Vagina (tissue), 2 donors: ENCODE results near the gene YAE1. TPM values are rescaled to one million over a fixed set of nuclear protein-coding genes. Genes with fewer than 3 reads are reported as not detected.

Experiments
- DNase-seq, 2 donors: peaks; one replicate each; pipeline ENCODE4 v3.0.0-alpha.2; 2017; ENCODE audit errors: extremely low spot score in 2 of 2
- H3K27ac ChIP-seq: fragments of 200-600 bp; sonication (generic); one replicate; pipeline ENCODE4 v1.5.1; 2019
- H3K27me3 ChIP-seq: fragments of 200-600 bp; sonication (generic); one replicate; pipeline ENCODE4 v1.5.1; 2019
- H3K36me3 ChIP-seq, 2 donors: fragments of 200-600 bp; sonication (generic); one replicate each; pipeline ENCODE4 v1.5.1; 2017 to 2019
- H3K4me1 ChIP-seq: fragments of 200-600 bp; sonication (generic); one replicate; pipeline ENCODE4 v1.5.1; 2019
- H3K4me3 ChIP-seq, 2 donors: fragments of 200-600 bp; sonication (generic); 1 replicate in 1 of 2; 2 replicates in 1 of 2; pipeline ENCODE4 v1.5.1; 2016 to 2019
- H3K9me3 ChIP-seq: fragments of 200-600 bp; sonication (generic); one replicate; pipeline ENCODE4 v1.5.1; 2019
- POLR2A ChIP-seq, 2 donors: fragments of 450-650 bp; IDR thresholded peaks; one replicate each; pipeline ENCODE4 v1.6.1; 2017; ENCODE audit warnings: antibody characterized with exemption in 2 of 2, mild to moderate bottlenecking in 2 of 2, moderate library complexity in 2 of 2
- POLR2AphosphoS5 ChIP-seq, 2 donors: sonication (generic); formaldehyde crosslinking; IDR thresholded peaks; one replicate each; pipeline ENCODE4 v1.9.0; 2017; ENCODE audit warnings: antibody characterized with exemption in 2 of 2, mild to moderate bottlenecking in 2 of 2, low read depth in 1 of 2; ENCODE audit not compliant: insufficient read depth in 1 of 2
- intact Hi-C: fragments of 100-400 bp; cut with DNase I; formaldehyde crosslinking; loops from one replicate; pipeline ENCODE4 v1.15.1; 2023
- total RNA-seq: library from RNA; depleted of rRNA; stranded (reverse); fragments of >200 nt; gene quantifications from one replicate; pipeline ENCODE4 v1.2.3, GENCODE V29; 2016
- TF ChIP-seq, protein P1 (sequence below), 3 experiments: fragments of 450-650 bp in 2 of 3; fragments of 200-600 bp in 1 of 3; sonication (generic) in 1 of 3; IDR thresholded peaks; one replicate each; pipeline ENCODE4 v1.5.1; 2017 to 2019; ENCODE audit warnings: antibody characterized with exemption in 3 of 3, mild to moderate bottlenecking in 2 of 3, moderate library complexity in 2 of 3

YAE1 gene
- total RNA-seq, 1 donor from 2014 or later, result 5.6 TPM

DNA sequence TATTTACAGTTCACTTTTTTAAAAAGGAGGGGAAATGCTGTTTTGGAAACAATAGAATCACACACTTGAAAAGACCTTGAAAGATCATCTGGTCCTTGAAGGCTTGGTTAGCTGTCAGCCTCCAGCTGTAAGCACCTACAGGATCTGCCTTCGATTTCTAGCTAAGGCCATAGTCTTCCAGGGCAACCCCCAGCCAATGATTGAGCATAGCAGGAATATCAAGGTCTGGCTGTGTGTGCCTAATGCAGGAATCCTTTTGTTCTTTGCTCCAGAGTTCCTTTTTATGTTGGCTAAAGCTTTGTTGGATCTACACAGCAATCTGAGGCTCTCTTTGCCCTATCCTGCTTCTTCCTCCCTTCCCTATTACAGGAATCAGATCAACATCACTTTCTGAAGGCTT lies 5.2 kb upstream of the YAE1 start:
- H3K27me3 ChIP-seq, result no peaks in the 10 kb centered on the region
- H3K27ac ChIP-seq, result no peak overlapping the region
- no peaks in the 10 kb centered on the region for H3K9me3 ChIP-seq
- no peak overlapping the region for H3K4me3 ChIP-seq
- intact Hi-C loops, result no loop called here
- H3K36me3 ChIP-seq, result no peaks in the 10 kb centered on the region
- H3K4me1 ChIP-seq, result no peaks in the 10 kb centered on the region
- DNase-seq, result no peak
- no peak for TF ChIP-seq POLR2A (IDR thresholded peaks at IDR 0.05)
- no peak for TF ChIP-seq POLR2AphosphoS5 (IDR thresholded peaks at IDR 0.05; ENCODE audit: insufficient read depth in 1 of 2, low read depth in 1 of 2)
- TF ChIP-seq, protein P1, sequence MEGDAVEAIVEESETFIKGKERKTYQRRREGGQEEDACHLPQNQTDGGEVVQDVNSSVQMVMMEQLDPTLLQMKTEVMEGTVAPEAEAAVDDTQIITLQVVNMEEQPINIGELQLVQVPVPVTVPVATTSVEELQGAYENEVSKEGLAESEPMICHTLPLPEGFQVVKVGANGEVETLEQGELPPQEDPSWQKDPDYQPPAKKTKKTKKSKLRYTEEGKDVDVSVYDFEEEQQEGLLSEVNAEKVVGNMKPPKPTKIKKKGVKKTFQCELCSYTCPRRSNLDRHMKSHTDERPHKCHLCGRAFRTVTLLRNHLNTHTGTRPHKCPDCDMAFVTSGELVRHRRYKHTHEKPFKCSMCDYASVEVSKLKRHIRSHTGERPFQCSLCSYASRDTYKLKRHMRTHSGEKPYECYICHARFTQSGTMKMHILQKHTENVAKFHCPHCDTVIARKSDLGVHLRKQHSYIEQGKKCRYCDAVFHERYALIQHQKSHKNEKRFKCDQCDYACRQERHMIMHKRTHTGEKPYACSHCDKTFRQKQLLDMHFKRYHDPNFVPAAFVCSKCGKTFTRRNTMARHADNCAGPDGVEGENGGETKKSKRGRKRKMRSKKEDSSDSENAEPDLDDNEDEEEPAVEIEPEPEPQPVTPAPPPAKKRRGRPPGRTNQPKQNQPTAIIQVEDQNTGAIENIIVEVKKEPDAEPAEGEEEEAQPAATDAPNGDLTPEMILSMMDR (IDR thresholded peaks at IDR 0.05), result no peak

DNA sequence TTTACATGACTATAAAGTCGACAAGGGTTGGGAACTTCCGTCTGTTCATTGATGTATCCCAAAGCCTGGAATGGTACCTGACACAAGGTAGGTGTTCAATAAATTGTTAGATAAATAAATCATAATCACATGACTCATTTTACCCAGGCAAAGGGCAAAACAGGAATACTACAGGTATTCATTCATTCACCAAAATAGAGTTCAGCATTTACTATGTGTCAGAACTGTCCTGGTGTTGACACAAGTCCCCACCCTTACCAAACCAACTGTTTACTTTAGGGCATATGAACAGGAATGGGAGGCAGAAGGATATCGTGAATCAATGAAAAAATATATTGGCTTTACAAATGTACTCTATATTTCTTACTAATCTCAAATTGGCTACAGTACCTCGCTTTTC lies 666 bp upstream of the YAE1 start:
- Histone ChIP-seq H3K4me3 (peak overlapping the region; percentile 87 to 92), H3K27ac (peak overlapping the region; percentile 82), H3K27me3 (no peaks in the 10 kb centered on the region), H3K36me3 (no peaks in the 10 kb centered on the region), H3K4me1 (peaks cover 15% of the 10 kb centered on the region), H3K9me3 (no peaks in the 10 kb centered on the region)
- intact Hi-C loops, result no loop called here
- no peak for DNase-seq
- TF ChIP-seq POLR2A (IDR thresholded peaks at IDR 0.05) (no peak), POLR2AphosphoS5 (IDR thresholded peaks at IDR 0.05; ENCODE audit: insufficient read depth in 1 of 2, low read depth in 1 of 2) (no peak)
- TF ChIP-seq, protein P1 (IDR thresholded peaks at IDR 0.05), result no peak

DNA sequence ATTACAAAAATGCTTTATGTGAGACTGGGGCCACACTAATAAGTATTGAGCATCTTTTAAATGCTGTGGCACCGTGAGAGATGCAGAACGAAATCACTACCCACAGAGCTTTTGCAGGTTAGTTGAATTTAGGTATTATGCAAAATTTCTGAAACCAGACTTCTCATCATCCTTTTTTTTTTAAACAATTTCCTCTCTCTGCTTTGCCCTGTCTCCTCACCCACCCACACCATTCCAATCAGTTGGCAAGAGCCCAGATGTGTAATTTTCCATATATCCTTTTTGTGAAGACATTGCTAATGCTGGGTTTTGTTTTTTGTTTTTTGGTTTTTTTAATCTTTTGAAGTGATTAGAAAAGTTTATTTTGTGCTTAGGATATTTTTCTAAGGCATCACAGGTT lies 1.1 kb downstream of the YAE1 start:
- no peaks in the 10 kb centered on the region for H3K27me3 ChIP-seq
- intact Hi-C loops, result no loop called here
- DNase-seq, result no peak
- TF ChIP-seq, protein P1 (IDR thresholded peaks at IDR 0.05), result no peak
- no peak for TF ChIP-seq POLR2AphosphoS5 (IDR thresholded peaks at IDR 0.05; ENCODE audit: insufficient read depth in 1 of 2, low read depth in 1 of 2)
- H3K9me3 ChIP-seq, result no peaks in the 10 kb centered on the region
- H3K4me3 ChIP-seq, result peak overlapping the region; percentile 87 to 92
- no peak overlapping the region for H3K27ac ChIP-seq
- H3K4me1 ChIP-seq, result peaks cover 15% of the 10 kb centered on the region
- peaks cover 0 to 2% of the 10 kb centered on the region in 2 donors for H3K36me3 ChIP-seq

DNA sequence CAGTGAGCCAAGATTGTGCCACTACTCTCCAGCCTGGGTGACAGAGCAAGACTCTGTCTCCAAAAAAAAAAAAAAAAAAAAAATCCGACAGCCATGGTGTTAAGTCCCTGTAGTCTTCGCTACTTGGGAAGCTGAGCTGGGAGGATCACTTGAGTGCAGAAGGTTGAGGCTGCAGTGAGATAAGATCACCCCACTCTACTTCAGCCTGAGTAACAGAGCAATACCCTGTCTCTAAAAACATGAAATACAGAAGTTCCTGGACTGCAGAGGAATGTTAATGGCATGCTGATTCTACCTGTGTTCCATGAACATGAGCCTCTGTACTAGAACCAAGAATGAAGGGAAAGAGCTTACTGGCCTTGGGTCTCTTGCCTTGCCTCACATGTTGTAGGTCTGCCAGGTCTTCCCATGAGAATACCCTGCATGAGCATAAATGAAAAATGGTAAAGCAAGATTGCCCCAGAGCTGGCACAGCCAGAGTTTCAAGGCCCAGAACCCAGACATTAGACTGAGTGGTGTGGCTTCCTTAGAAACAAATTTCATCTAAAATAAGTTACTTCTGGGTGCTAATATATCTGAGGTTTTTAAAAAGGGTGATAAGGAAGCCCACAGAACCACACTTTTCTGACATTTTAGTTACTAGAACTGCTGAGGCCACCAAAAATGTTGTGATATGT lies 8.6 kb downstream of the YAE1 start:
- Histone ChIP-seq H3K27ac (no peak overlapping the region), H3K36me3 (peaks cover 0 to 6% of the 10 kb centered on the region in 2 donors), H3K4me1 (no peaks in the 10 kb centered on the region), H3K9me3 (no peaks in the 10 kb centered on the region), H3K4me3 (no peak overlapping the region), H3K27me3 (no peaks in the 10 kb centered on the region)
- intact Hi-C loops, result no loop called here
- DNase-seq, result no peak
- TF ChIP-seq, protein P1 (IDR thresholded peaks at IDR 0.05), result no peak
- TF ChIP-seq POLR2AphosphoS5 (IDR thresholded peaks at IDR 0.05; ENCODE audit: insufficient read depth in 1 of 2, low read depth in 1 of 2) (no peak), POLR2A (IDR thresholded peaks at IDR 0.05) (no peak)

DNA sequence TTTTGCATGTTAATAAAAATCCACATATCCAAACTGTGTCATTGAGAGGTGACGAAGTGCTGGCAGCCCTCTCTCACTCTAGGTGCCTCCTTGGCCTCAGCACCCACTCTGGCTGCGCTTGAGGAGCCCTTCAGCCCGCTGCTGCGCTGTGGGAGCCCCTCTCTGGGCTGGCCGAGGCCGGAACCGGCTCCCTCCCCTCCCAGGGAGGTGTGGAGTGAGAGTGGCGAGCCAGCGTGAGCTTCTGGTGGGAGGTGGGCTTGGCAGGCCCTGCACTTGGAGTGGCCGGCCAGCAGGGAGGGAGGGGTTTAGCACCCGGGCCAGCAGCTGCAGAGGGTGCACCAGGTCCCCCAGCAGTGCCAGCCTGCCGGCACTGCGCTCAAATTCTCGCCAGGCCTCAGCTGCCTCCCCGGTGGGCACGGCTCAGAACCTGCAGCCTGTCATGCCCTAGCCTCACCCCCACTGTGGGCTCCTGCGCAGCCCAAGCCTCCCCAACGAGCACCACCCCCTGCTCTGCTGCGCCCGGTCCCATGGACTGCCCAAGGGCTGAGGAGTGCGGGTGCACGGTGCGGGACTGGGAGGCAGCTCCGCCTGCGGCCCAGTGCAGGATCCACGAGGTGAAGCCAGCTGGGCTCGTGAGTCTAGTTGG lies 11.1 kb downstream of the YAE1 start:
- H3K4me1 ChIP-seq, result no peaks in the 10 kb centered on the region
- no peak for TF ChIP-seq POLR2A (IDR thresholded peaks at IDR 0.05)
- TF ChIP-seq, protein P1 (IDR thresholded peaks at IDR 0.05), result no peak
- TF ChIP-seq POLR2AphosphoS5 (IDR thresholded peaks at IDR 0.05; ENCODE audit: insufficient read depth in 1 of 2, low read depth in 1 of 2), result no peak
- H3K4me3 ChIP-seq, result no peak overlapping the region
- no peak for DNase-seq
- intact Hi-C loops, result no loop called here
- peaks cover 0 to 4% of the 10 kb centered on the region in 2 donors for H3K36me3 ChIP-seq
- no peaks in the 10 kb centered on the region for H3K27me3 ChIP-seq
- no peaks in the 10 kb centered on the region for H3K9me3 ChIP-seq
- no peak overlapping the region for H3K27ac ChIP-seq
